ENCODE results near the gene PCED1B.

Gene PCED1B

GRCh38 chr12:47223848-47224213 lies 144.4 kb downstream of the PCED1B start:
- no peak for TF ChIP-seq CTCF (IDR thresholded peaks at IDR 0.05; ENCODE audit: low read depth, low read length, missing control alignments)
- H3K4me3 ChIP-seq (replicated peaks; ENCODE audit: low read depth, low read length): no peak overlapping the region
- DNase-seq (ENCODE audit: extremely low read depth, low read depth): no peak

GRCh38 chr12:47224563-47225133 lies 145.2 kb downstream of the PCED1B start:
- no peak overlapping the region for H3K4me3 ChIP-seq (replicated peaks; ENCODE audit: low read depth, low read length)
- DNase-seq (ENCODE audit: extremely low read depth, low read depth): no peak
- no peak for TF ChIP-seq CTCF (IDR thresholded peaks at IDR 0.05; ENCODE audit: low read depth, low read length, missing control alignments)

- DNase-seq (ENCODE audit: extremely low read depth, low read depth): no peak
- TF ChIP-seq CTCF (IDR thresholded peaks at IDR 0.05; ENCODE audit: low read depth, low read length, missing control alignments): no peak
- H3K4me3 ChIP-seq (replicated peaks; ENCODE audit: low read depth, low read length): no peak overlapping the region
Observed at GRCh38 chr12:47225356-47225755, 145.9 kb downstream of the PCED1B start.

- no peak overlapping the region for H3K4me3 ChIP-seq (replicated peaks; ENCODE audit: low read depth, low read length)
- no peak for DNase-seq (ENCODE audit: extremely low read depth, low read depth)
- TF ChIP-seq CTCF (IDR thresholded peaks at IDR 0.05; ENCODE audit: low read depth, low read length, missing control alignments): no peak
Observed at GRCh38 chr12:47226199-47226598, 146.8 kb downstream of the PCED1B start.

GRCh38 chr12:47228802-47229201 lies 149.4 kb downstream of the PCED1B start:
- no peak for DNase-seq (ENCODE audit: extremely low read depth, low read depth)
- no peak overlapping the region for H3K4me3 ChIP-seq (replicated peaks; ENCODE audit: low read depth, low read length)
- no peak for TF ChIP-seq CTCF (IDR thresholded peaks at IDR 0.05; ENCODE audit: low read depth, low read length, missing control alignments)

- no peak for DNase-seq (ENCODE audit: extremely low read depth, low read depth)
- no peak overlapping the region for H3K4me3 ChIP-seq (replicated peaks; ENCODE audit: low read depth, low read length)
- TF ChIP-seq CTCF (IDR thresholded peaks at IDR 0.05; ENCODE audit: low read depth, low read length, missing control alignments): no peak
Observed at GRCh38 chr12:47231456-47231855, 152.0 kb downstream of the PCED1B start.

GRCh38 chr12:47234576-47235141 lies 155.2 kb downstream of the PCED1B start:
- no peak overlapping the region for H3K4me3 ChIP-seq (replicated peaks; ENCODE audit: low read depth, low read length)
- no peak for DNase-seq (ENCODE audit: extremely low read depth, low read depth)
- TF ChIP-seq CTCF (IDR thresholded peaks at IDR 0.05; ENCODE audit: low read depth, low read length, missing control alignments): no peak

Data from HFF-Myc (cell line).